ENCODE data around the gene ABLIM1. TPM values are rescaled to one million over a fixed set of nuclear protein-coding genes. Genes with fewer than 3 reads are reported as not detected.

ABLIM1 gene
- total and polyA plus RNA-seq, 7 experiments from 2014 or later, result 109 to 440 (median 357) TPM

GRCh38 chr10:114384181-114384580, 273.9 kb downstream of the ABLIM1 start:
- no peak overlapping the region for H3K27ac ChIP-seq (ENCODE audit: low read depth, low read length)
- no peaks in the 10 kb centered on the region for H3K36me3 ChIP-seq (ENCODE audit: control insufficient read depth in 2 of 3, insufficient read depth in 3 of 3, low read length in 3 of 3)
- Mint-ChIP-seq H3K4me1 (peaks cover 0 to 9% (median 0%) of the 10 kb centered on the region in 7 donors), H3K36me3 (peaks cover 0 to 4% (median 0%) of the 10 kb centered on the region in 5 donors), H3K27ac (no peak overlapping the region), H3K27me3 (peaks cover 13 to 31% (median 22%) of the 10 kb centered on the region in 5 donors), H3K9me3 (peaks cover 0 to 7% (median 0%) of the 10 kb centered on the region in 11 donors), H3K4me3 (no peak overlapping the region)
- intact Hi-C loops (cut with micrococcal nuclease), result no loop called here
- POLR2A ChIA-PET, result no interaction called here
- H3K9me3 ChIP-seq (ENCODE audit: control insufficient read depth in 2 of 3, low read length in 3 of 3), result no peaks in the 10 kb centered on the region
- no peak overlapping the region for H3K4me3 ChIP-seq (ENCODE audit: low read length)
- ATAC-seq (no peak), DNase-seq (no peak)
- no peaks in the 10 kb centered on the region for H3K4me1 ChIP-seq (ENCODE audit: control insufficient read depth in 2 of 2, insufficient read depth in 2 of 2, low read length in 2 of 2)
- H3K27me3 ChIP-seq (ENCODE audit: control insufficient read depth in 2 of 2, insufficient read depth in 2 of 2, low read length in 2 of 2), result no peaks in the 10 kb centered on the region
- CTCF ChIA-PET, result no interaction called here

Other genes starting within 250 kb of the ABLIM1 start
- gene FHIP2A, start 163.5 kb upstream of the ABLIM1 start, total RNA-seq, result 10 to 100 TPM; 17.5 to 28.7 (median 19.6) TPM
- gene FHIP2A, start 163.5 kb upstream of the ABLIM1 start, polyA plus RNA-seq, result 1 to 10 TPM; 6.1 to 6.2 TPM